Measurements from ENCODE around the gene OGDH. TPM values are rescaled to one million over a fixed set of nuclear protein-coding genes. Genes with fewer than 3 reads are reported as not detected.

The OGDH gene
- total and polyA plus RNA-seq, 2 experiments from 2014 or later, result 31.4 to 75.3 TPM

DNA sequence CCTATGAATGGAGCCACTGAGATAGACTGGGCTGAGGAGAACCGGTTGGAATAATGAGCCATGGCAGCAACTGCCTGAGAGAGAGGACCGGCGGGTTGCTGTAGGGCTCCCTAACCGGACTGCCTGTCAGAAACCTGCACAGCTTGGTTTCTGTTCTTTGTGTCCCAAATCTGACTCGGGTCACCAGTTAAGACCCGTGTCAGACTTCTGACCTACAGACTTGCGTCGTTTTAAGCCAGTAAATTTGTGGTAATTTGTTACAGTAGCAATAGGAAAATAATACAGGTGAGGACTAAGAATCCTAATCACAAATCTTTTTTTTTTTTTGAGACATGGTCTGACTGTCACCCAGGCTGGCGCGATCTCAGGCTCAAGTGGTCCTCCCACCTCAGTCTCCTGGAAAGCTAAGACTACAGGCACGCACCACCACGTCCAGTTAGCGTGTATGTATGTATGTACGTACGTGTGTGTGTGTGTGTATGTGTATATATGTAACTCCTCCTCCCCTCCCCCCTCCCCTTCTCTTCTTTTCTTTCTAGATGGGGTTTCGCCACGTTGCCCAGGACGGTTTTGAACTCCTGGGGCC is 32.0 kb upstream of the OGDH start:
- Histone ChIP-seq H3K4me2 (ENCODE audit: unreplicated experiment) (peak overlapping the region; percentile 90), H3K9me3 (ENCODE audit: low read depth) (no peaks in the 10 kb centered on the region), H3K9me2 (ENCODE audit: insufficient read depth) (no peaks in the 10 kb centered on the region), H2AFZ (peak overlapping the region; percentile 74), H3K79me2 (ENCODE audit: insufficient read depth) (peaks cover 73% of the 10 kb centered on the region), H3K27ac (peak overlapping the region; percentile 58), H3K4me1 (ENCODE audit: insufficient read depth) (peaks cover 6% of the 10 kb centered on the region; the same call in 1 of the 2 replicates), H3F3A (ENCODE audit: insufficient read depth) (peaks cover 7% of the 10 kb centered on the region; the same call in 1 of the 2 replicates), H3K4me3 (peak overlapping the region; percentile 83), H3K27me3 (replicated peaks; ENCODE audit: insufficient read depth) (no peaks in the 10 kb centered on the region), H4K20me1 (ENCODE audit: insufficient read depth) (no peaks in the 10 kb centered on the region), H3K36me3 (ENCODE audit: low read depth) (peaks cover 36% of the 10 kb centered on the region), H3K9ac (peak overlapping the region; percentile 89)
- TF ChIP-seq EZH2 (IDR thresholded peaks at IDR 0.05; ENCODE audit: insufficient read depth, poor library complexity, severe bottlenecking), result no peak
- no peak for TF ChIP-seq EZH2phosphoT487 (IDR thresholded peaks at IDR 0.05; ENCODE audit: insufficient read depth, low read depth)
- DNase-seq, result no peak
- in situ Hi-C loops (cut with MboI), result no loop called here
- 32 to 35% methylated on average over 15 to 18 of the region's 18 CpGs for WGBS, 2 experiments (ENCODE audit: low coverage in 1 of 2, low lambda C conversion rate in 2 of 2, missing lambda C conversion rate in 2 of 2)

GRCh38 chr7:44575054-44575453 is 31.4 kb upstream of the OGDH start:
- peaks cover 7% of the 10 kb centered on the region; the same call in 1 of the 2 replicates for H3F3A ChIP-seq (ENCODE audit: insufficient read depth)
- H2AFZ ChIP-seq, result no peak overlapping the region
- H3K9ac ChIP-seq, result peak overlapping the region; percentile 89
- H3K27ac ChIP-seq, result no peak overlapping the region
- no peaks in the 10 kb centered on the region for H4K20me1 ChIP-seq (ENCODE audit: insufficient read depth)
- H3K79me2 ChIP-seq (ENCODE audit: insufficient read depth), result peaks cover 73% of the 10 kb centered on the region
- DNase-seq, result no peak
- no peaks in the 10 kb centered on the region for H3K27me3 ChIP-seq (replicated peaks; ENCODE audit: insufficient read depth)
- TF ChIP-seq EZH2 (IDR thresholded peaks at IDR 0.05; ENCODE audit: insufficient read depth, poor library complexity, severe bottlenecking), result no peak
- no peak for TF ChIP-seq EZH2phosphoT487 (IDR thresholded peaks at IDR 0.05; ENCODE audit: insufficient read depth, low read depth)
- H3K4me3 ChIP-seq, result peak overlapping the region; percentile 83; the same call in 1 of the 2 replicates
- no peaks in the 10 kb centered on the region for H3K9me3 ChIP-seq (ENCODE audit: low read depth)
- no peaks in the 10 kb centered on the region for H3K9me2 ChIP-seq (ENCODE audit: insufficient read depth)
- in situ Hi-C loops (cut with MboI), result loop anchor here (25.0 kb wide), 1 partner anchor 537 kb away; the partner anchor contains the start of gene TBRG4
- peaks cover 6% of the 10 kb centered on the region; the same call in 1 of the 2 replicates for H3K4me1 ChIP-seq (ENCODE audit: insufficient read depth)
- H3K36me3 ChIP-seq (ENCODE audit: low read depth), result peaks cover 30% of the 10 kb centered on the region
- H3K4me2 ChIP-seq (ENCODE audit: unreplicated experiment), result peak overlapping the region; percentile 90

DNA sequence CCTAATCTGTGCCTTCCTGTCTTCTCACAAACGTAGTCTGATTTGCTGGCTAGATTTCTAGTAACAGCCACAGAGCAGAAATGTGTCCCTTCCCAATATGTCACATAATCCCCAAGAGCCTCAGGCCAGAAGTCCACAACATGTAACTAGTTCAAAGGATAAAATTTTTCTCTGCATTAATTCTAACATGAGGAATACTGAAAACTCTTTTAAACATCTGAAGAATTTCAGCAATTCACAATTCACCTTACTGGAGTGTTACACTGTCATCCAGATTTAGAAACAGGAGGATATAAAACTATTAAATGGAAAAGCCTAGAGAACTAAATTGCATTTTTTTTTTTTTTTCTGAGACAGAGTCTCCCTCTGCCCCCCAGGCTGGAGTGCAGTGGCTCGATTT is 30.2 kb upstream of the OGDH start:
- Histone ChIP-seq H3K9me3 (ENCODE audit: low read depth) (no peaks in the 10 kb centered on the region), H3F3A (ENCODE audit: insufficient read depth) (peaks cover 7% of the 10 kb centered on the region; the same call in 1 of the 2 replicates), H3K27me3 (replicated peaks; ENCODE audit: insufficient read depth) (no peaks in the 10 kb centered on the region), H3K27ac (no peak overlapping the region), H3K79me2 (ENCODE audit: insufficient read depth) (peaks cover 73% of the 10 kb centered on the region), H3K9me2 (ENCODE audit: insufficient read depth) (no peaks in the 10 kb centered on the region), H4K20me1 (ENCODE audit: insufficient read depth) (no peaks in the 10 kb centered on the region), H3K4me1 (ENCODE audit: insufficient read depth) (peaks cover 12% of the 10 kb centered on the region; the same call in 1 of the 2 replicates), H3K4me3 (no peak overlapping the region), H3K4me2 (ENCODE audit: unreplicated experiment) (no peak overlapping the region), H3K36me3 (ENCODE audit: low read depth) (peaks cover 22% of the 10 kb centered on the region), H2AFZ (no peak overlapping the region), H3K9ac (no peak overlapping the region)
- in situ Hi-C loops (cut with MboI), result loop anchor here (25.0 kb wide), 1 partner anchor 536 kb away; the partner anchor contains the start of gene TBRG4
- TF ChIP-seq EZH2phosphoT487 (IDR thresholded peaks at IDR 0.05; ENCODE audit: insufficient read depth, low read depth) (no peak), EZH2 (IDR thresholded peaks at IDR 0.05; ENCODE audit: insufficient read depth, poor library complexity, severe bottlenecking) (no peak)
- no peak for DNase-seq
- WGBS, 2 experiments (ENCODE audit: low coverage in 1 of 2, low lambda C conversion rate in 2 of 2, missing lambda C conversion rate in 2 of 2), result 55 to 58% methylated on average over 2 of the region's 2 CpGs

GRCh38 chr7:44580945-44581878 is 25.2 kb upstream of the OGDH start:
- in situ Hi-C loops (cut with MboI), result loop anchor here (25.0 kb wide), 1 partner anchor 531 kb away; the partner anchor contains the start of gene TBRG4
- TF ChIP-seq EZH2phosphoT487 (IDR thresholded peaks at IDR 0.05; ENCODE audit: insufficient read depth, low read depth) (no peak), EZH2 (IDR thresholded peaks at IDR 0.05; ENCODE audit: insufficient read depth, poor library complexity, severe bottlenecking) (no peak)
- peaks cover 7% of the 10 kb centered on the region; the same call in 1 of the 2 replicates for H3K4me1 ChIP-seq (ENCODE audit: insufficient read depth)
- no peaks in the 10 kb centered on the region for H3K9me3 ChIP-seq (ENCODE audit: low read depth)
- H3K9me2 ChIP-seq (ENCODE audit: insufficient read depth), result no peaks in the 10 kb centered on the region
- no peaks in the 10 kb centered on the region for H4K20me1 ChIP-seq (ENCODE audit: insufficient read depth)
- H3F3A ChIP-seq (ENCODE audit: insufficient read depth), result peaks cover 14% of the 10 kb centered on the region; the same call in 1 of the 2 replicates
- peaks cover 38% of the 10 kb centered on the region for H3K79me2 ChIP-seq (ENCODE audit: insufficient read depth)
- 19 to 20% methylated on average over 27 to 30 of the region's 30 CpGs for WGBS, 2 experiments (ENCODE audit: low coverage in 1 of 2, low lambda C conversion rate in 2 of 2, missing lambda C conversion rate in 2 of 2)
- peak overlapping the region; percentile 87 for H3K4me3 ChIP-seq
- peak overlapping the region; percentile 77 for H3K4me2 ChIP-seq (ENCODE audit: unreplicated experiment)
- H3K9ac ChIP-seq, result peak overlapping the region; percentile 91
- H3K27ac ChIP-seq, result 0 out of 2 replicates have a peak overlapping the region, but pooled peaks have one; percentile 11
- peak overlapping the region; percentile 90 for H2AFZ ChIP-seq
- H3K27me3 ChIP-seq (replicated peaks; ENCODE audit: insufficient read depth), result no peaks in the 10 kb centered on the region
- peak; percentile 41 for DNase-seq
- peaks cover 11% of the 10 kb centered on the region for H3K36me3 ChIP-seq (ENCODE audit: low read depth)
